ENCODE data around the gene GREM2.

DNA sequence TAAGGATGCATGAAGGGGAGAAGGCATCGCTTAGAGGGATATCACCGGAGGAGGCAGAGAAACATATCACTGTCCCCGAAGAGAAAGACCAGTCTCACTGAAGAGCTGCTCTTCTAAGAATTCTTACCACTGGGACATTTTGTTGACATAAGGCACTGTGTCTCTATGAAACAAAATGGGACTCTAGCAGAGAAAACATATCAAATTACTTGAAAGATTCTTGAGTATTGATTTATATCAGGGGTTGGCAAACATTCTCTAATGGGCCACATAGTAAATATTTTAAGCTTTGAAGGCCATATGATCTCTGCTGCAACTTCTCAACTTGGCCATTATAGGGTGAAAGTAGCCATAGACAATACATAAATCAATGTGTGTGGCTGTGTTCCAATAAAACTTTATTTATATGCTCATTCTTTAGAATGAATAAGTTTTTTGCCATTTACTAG, 41.0 kb upstream of the GREM2 start:
- TF ChIP-seq, protein P1, sequence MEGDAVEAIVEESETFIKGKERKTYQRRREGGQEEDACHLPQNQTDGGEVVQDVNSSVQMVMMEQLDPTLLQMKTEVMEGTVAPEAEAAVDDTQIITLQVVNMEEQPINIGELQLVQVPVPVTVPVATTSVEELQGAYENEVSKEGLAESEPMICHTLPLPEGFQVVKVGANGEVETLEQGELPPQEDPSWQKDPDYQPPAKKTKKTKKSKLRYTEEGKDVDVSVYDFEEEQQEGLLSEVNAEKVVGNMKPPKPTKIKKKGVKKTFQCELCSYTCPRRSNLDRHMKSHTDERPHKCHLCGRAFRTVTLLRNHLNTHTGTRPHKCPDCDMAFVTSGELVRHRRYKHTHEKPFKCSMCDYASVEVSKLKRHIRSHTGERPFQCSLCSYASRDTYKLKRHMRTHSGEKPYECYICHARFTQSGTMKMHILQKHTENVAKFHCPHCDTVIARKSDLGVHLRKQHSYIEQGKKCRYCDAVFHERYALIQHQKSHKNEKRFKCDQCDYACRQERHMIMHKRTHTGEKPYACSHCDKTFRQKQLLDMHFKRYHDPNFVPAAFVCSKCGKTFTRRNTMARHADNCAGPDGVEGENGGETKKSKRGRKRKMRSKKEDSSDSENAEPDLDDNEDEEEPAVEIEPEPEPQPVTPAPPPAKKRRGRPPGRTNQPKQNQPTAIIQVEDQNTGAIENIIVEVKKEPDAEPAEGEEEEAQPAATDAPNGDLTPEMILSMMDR (IDR thresholded peaks at IDR 0.05; ENCODE audit: insufficient read depth, low read length): no peak
- no peak for TF ChIP-seq POLR2AphosphoS5 (IDR thresholded peaks at IDR 0.05; ENCODE audit: low read depth)
- no peak for TF ChIP-seq SPI1 (IDR thresholded peaks at IDR 0.05; ENCODE audit: borderline replicate concordance, low read depth)
- TF ChIP-seq, protein P2, sequence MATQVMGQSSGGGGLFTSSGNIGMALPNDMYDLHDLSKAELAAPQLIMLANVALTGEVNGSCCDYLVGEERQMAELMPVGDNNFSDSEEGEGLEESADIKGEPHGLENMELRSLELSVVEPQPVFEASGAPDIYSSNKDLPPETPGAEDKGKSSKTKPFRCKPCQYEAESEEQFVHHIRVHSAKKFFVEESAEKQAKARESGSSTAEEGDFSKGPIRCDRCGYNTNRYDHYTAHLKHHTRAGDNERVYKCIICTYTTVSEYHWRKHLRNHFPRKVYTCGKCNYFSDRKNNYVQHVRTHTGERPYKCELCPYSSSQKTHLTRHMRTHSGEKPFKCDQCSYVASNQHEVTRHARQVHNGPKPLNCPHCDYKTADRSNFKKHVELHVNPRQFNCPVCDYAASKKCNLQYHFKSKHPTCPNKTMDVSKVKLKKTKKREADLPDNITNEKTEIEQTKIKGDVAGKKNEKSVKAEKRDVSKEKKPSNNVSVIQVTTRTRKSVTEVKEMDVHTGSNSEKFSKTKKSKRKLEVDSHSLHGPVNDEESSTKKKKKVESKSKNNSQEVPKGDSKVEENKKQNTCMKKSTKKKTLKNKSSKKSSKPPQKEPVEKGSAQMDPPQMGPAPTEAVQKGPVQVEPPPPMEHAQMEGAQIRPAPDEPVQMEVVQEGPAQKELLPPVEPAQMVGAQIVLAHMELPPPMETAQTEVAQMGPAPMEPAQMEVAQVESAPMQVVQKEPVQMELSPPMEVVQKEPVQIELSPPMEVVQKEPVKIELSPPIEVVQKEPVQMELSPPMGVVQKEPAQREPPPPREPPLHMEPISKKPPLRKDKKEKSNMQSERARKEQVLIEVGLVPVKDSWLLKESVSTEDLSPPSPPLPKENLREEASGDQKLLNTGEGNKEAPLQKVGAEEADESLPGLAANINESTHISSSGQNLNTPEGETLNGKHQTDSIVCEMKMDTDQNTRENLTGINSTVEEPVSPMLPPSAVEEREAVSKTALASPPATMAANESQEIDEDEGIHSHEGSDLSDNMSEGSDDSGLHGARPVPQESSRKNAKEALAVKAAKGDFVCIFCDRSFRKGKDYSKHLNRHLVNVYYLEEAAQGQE (IDR thresholded peaks at IDR 0.05; ENCODE audit: insufficient replicate concordance, low read depth): no peak

Measured in HL-60 (cell line).